Measurements from ENCODE around the gene CHCHD3.

CHCHD3 gene

DNA sequence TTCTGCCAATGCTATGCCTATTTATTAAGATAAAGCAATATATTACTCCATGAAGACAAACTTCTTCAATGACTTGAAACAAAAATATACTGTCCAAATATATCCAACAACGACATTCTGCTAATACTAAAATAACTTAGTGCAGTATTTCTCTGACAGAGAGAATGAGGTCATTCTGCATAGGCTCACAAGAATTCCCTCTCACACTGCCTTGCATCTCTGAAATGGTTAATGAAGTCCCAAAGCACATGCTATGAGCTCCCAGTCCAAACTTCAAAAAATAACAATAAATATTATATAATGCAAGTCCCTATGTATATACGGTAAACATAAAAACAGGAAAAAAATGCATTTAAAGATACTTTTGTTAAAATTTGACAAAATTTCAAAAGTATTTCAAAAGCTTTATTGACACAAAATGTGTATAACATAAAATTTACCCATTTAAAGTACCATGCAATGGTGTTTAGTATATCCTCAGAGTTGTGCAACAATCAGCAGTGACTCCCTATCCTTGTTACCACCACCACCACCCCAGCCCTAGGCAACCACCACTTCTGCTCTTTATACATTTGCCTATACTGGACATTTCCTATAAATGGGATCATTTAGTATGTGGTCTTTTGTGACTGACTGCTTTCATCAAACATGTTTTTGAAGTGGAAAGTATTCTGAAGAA lies 27.6 kb downstream of the CHCHD3 start:
- TF ChIP-seq, protein P1, sequence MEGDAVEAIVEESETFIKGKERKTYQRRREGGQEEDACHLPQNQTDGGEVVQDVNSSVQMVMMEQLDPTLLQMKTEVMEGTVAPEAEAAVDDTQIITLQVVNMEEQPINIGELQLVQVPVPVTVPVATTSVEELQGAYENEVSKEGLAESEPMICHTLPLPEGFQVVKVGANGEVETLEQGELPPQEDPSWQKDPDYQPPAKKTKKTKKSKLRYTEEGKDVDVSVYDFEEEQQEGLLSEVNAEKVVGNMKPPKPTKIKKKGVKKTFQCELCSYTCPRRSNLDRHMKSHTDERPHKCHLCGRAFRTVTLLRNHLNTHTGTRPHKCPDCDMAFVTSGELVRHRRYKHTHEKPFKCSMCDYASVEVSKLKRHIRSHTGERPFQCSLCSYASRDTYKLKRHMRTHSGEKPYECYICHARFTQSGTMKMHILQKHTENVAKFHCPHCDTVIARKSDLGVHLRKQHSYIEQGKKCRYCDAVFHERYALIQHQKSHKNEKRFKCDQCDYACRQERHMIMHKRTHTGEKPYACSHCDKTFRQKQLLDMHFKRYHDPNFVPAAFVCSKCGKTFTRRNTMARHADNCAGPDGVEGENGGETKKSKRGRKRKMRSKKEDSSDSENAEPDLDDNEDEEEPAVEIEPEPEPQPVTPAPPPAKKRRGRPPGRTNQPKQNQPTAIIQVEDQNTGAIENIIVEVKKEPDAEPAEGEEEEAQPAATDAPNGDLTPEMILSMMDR (IDR thresholded peaks at IDR 0.05; ENCODE audit: low read depth, low read length): no peak
- H3K4me3 ChIP-seq (ENCODE audit: low read depth, low read length): no peak overlapping the region

DNA sequence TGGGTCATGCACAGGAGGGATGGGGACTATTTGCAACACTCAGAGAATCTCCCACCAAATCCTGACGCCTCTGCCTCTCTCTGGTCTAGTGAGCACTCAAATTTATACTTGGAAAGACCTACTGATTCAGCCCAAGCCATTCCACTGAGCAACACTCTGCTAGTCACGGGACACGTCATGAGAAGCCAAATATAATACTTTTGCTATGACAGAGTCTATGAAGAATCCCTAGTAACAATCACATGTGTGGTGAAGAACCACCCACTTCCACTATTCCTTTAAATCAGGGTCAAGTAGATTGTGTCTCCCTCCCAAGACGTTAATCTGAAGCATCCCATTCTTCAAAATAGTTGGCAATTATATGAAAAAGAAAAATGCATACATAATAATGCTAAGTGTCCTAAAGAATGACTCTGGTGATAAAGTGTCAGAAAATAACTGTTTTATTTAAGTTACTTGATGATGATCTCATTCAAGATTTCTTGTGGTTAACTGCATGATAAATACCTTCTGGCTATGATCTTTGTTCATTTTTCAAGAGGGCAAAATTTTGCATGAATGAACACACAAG lies 28.5 kb downstream of the CHCHD3 start:
- H3K4me3 ChIP-seq (ENCODE audit: low read depth, low read length): peak overlapping the region; percentile 23; the same call in 1 of the 2 replicates
- TF ChIP-seq, protein P1 (IDR thresholded peaks at IDR 0.05; ENCODE audit: low read depth, low read length): no peak

DNA sequence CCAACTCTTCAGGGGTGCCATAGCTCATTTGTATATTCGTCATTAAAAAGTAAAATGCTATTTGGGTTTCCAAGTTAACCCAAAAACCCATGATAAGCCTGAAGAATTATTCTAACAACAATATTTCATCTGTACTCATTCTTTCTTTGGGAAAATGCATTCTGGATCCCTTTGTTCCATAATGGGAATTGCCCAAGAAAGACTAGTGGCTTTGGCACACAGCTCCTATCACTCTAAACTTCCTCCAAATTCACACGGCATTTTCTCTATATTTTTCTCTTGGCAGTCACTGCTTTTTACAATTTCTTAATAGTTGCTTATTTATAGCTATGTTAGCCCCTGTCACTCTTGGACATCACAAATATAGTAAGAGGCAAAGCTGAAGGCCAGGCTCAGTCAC lies 29.1 kb downstream of the CHCHD3 start:
- H3K4me3 ChIP-seq (ENCODE audit: low read depth, low read length): peak overlapping the region; percentile 23; the same call in 1 of the 2 replicates
- TF ChIP-seq, protein P1 (IDR thresholded peaks at IDR 0.05; ENCODE audit: low read depth, low read length): no peak

DNA sequence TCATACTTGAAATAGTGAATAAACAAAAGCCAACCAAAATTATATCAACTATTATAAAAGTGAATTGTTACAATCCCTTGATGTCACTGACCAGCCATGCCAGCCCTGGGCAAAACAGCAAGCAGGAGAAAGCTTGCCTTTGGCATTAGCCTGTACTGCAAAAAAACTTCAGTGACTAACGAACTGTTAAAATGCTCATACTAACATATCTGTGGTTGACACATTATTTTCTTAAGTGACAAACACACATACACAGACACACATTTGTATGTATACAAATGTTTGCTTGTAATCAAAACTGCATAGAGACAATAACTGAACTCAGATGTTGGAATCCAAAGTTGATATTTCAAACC lies 29.5 kb downstream of the CHCHD3 start:
- no peak overlapping the region for H3K4me3 ChIP-seq (ENCODE audit: low read depth, low read length)
- TF ChIP-seq, protein P1 (IDR thresholded peaks at IDR 0.05; ENCODE audit: low read depth, low read length): no peak

DNA sequence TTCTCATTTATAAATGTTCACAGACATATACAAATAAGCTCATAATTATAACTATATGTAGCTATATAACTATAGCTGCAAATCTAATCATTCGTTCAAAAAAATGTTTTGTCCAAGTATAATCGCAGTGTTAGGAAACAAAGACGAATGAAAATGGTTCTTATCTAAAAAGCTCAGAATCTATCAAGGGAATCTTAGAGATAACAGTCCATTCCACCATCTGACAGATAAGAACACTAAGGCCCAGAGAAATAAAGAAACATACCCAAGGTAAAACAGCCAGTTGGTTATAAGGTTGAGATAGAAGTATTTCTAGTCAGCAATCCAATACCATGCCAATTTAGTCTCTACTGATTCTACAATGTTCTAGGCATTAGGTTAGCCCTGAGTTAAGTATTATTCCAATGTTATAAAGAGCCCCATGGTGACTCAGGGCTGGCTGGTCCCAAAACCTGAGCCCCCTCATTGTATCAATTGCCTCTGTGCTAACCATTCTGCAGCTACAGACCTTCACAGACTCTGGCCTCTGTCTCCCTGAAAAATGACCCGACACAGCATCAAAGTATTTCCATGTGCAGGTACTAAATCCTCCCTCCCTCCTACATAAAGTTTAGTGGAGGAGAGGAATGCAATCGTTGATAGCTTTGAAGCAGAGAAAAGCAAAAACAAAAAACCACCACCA lies 30.0 kb downstream of the CHCHD3 start:
- H3K4me3 ChIP-seq (ENCODE audit: low read depth, low read length): no peak overlapping the region
- TF ChIP-seq, protein P1 (IDR thresholded peaks at IDR 0.05; ENCODE audit: low read depth, low read length): no peak

DNA sequence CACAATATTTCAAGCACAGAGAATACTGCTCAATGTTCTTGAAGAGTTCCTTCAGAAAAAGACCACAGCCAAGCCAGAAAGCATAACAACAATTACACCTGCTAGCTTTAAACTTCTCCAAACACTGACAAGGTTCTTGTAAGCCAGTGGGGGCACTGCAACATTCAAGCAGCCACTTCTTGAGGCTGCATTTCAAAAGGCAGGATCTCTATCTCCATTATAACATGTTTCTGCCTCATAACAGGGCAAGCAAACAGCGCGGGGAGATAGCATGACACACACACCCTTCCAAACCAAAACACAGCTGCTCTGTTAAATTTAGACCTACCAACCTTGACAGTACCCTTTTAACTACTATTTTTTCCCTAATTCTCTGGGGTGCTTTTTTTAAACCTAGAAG lies 30.8 kb downstream of the CHCHD3 start:
- TF ChIP-seq, protein P1 (IDR thresholded peaks at IDR 0.05; ENCODE audit: low read depth, low read length): no peak
- H3K4me3 ChIP-seq (ENCODE audit: low read depth, low read length): no peak overlapping the region
